ENCODE data around the gene FSHR.

FSHR gene

DNA sequence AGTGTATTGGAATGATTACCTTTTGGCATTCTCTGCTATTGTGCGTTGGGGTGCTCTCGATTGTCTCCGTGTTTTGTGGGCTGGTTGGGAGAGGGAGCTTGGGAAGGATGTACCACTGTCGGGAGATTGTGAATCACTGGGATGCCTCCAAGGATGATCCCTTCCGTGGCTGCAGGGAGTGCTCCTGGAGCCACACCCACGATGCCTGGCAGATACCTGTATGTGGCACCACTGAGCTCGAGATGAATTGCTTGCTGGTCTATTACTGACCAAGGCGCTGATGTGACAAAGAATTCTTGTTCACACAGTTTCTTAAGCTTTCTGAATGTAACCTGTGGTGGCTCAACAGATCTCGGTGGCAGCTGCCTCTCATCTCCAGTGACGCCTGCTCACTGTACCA lies 239.1 kb downstream of the FSHR start:
- DNase-seq (ENCODE audit: low read depth in 3 of 3, low spot score in 1 of 3), result no peak

DNA sequence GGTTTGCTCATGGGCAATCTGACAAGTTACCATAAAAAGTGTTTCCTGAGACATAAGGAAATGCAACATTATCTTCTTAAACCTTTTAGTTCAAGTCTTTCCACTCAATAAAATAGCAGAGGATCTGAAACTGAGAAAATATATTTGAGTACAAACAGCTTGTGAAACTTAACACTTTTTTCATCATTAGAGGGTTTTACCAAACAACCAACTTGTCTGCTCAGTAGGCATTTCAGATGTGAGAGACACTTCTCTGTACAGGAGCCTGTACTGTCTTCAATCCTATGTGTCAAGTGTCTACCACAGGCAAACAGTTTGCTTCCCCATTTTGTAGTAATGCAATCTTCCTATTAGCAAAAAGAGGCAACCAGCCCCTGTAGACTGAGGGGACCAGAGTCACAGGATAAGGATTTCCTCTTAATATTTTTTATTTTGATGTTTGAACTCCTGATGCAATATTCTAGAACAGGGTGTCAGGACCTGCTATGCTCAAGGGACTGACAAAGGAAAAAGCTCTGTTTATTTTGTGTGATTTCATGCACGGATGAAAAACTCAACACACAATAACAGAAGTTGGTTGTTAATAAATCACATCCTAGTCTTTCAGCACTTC lies 239.7 kb downstream of the FSHR start:
- no peak for DNase-seq (ENCODE audit: low read depth in 3 of 3, low spot score in 1 of 3)
